ENCODE data around the gene CRYGD. TPM values are rescaled to one million over a fixed set of nuclear protein-coding genes. Genes with fewer than 3 reads are reported as not detected.

CRYGD gene
- total and polyA plus RNA-seq, 2 of the 4 experiments (the other 2 are of a cell fraction), result not detected

- Histone ChIP-seq H3K27me3 (ENCODE audit: control insufficient read depth, insufficient read depth, low read length) (peaks cover 2% of the 10 kb centered on the region), H3K18ac (ENCODE audit: low read depth, low read length) (no peak overlapping the region), H3K9me1 (ENCODE audit: insufficient read depth, low read length) (no peaks in the 10 kb centered on the region), H4K5ac (ENCODE audit: low read depth, low read length) (no peak overlapping the region), H3K27ac (ENCODE audit: insufficient read depth, low read length) (no peak overlapping the region), H3K4me1 (ENCODE audit: control insufficient read depth, insufficient read depth, low read length) (no peaks in the 10 kb centered on the region), H3K23ac (ENCODE audit: low read depth, low read length) (no peak overlapping the region), H3K79me1 (ENCODE audit: low read depth in 1 of 2, low read length in 2 of 2) (no peaks in the 10 kb centered on the region), H3K4me2 (ENCODE audit: low read depth, low read length) (no peak overlapping the region), H2BK120ac (ENCODE audit: low read depth, low read length) (no peak overlapping the region), H4K20me1 (ENCODE audit: insufficient read depth, low read length) (no peaks in the 10 kb centered on the region), H3K14ac (replicated peaks; ENCODE audit: low read depth, low read length) (no peak overlapping the region), H3K4ac (ENCODE audit: low read depth, low read length) (no peak overlapping the region), H4K91ac (ENCODE audit: insufficient read depth, low read depth, low read length) (no peak overlapping the region), H2BK15ac (ENCODE audit: low read depth, low read length) (no peak overlapping the region), H2AFZ (replicated peaks; ENCODE audit: low read length, poor library complexity) (no peak overlapping the region), H2BK20ac (ENCODE audit: low read depth, low read length) (no peak overlapping the region), H3K4me3 (ENCODE audit: insufficient read depth, low read depth, low read length) (no peak overlapping the region), H2AK5ac (ENCODE audit: low read depth, low read length) (no peak overlapping the region), H4K8ac (ENCODE audit: low read depth in 2 of 2, low read length in 2 of 2) (no peak overlapping the region), H2BK5ac (ENCODE audit: low read depth, low read length, poor library complexity, severe bottlenecking) (no peak overlapping the region), H3K36me3 (ENCODE audit: control insufficient read depth, insufficient read depth, low read length) (no peaks in the 10 kb centered on the region), H3K56ac (ENCODE audit: extremely low read depth, insufficient read depth, low read length) (no peak overlapping the region), H3K9me3 (ENCODE audit: control insufficient read depth, insufficient read depth, low read length) (no peaks in the 10 kb centered on the region), H3K9ac (ENCODE audit: low read depth, low read length) (no peak overlapping the region), H2AK9ac (replicated peaks; ENCODE audit: low read depth, low read length, poor library complexity) (no peak overlapping the region)
- ATAC-seq (ENCODE audit: low read depth), result no peak; the same call in 1 of the 2 replicates
- BruUV-seq (replicated peaks), result no TSS peak
- ChIA-PET POLR2A (ENCODE audit: unreplicated experiment) (no interaction called here), CTCF (no interaction called here)
- in situ Hi-C loops (cut with MboI; ENCODE audit: low sequenced_read_pairs), result no loop called here
- TF ChIP-seq CEBPB (IDR thresholded peaks at IDR 0.05; ENCODE audit: low read depth, low read length), result no peak
- TF ChIP-seq MAZ (IDR thresholded peaks at IDR 0.05; ENCODE audit: borderline replicate concordance, low read depth, low read length), result no peak
- TF ChIP-seq BHLHE40 (IDR thresholded peaks at IDR 0.05; ENCODE audit: low read depth, low read length), result no peak
- TF ChIP-seq NFE2L2 (IDR thresholded peaks at IDR 0.05; ENCODE audit: low read depth, low read length), result no peak
- TF ChIP-seq RAD21 (IDR thresholded peaks at IDR 0.05; ENCODE audit: low read length), result no peak
- no peak for TF ChIP-seq FOS (IDR thresholded peaks at IDR 0.05; ENCODE audit: low read depth, low read length)
- intact Hi-C loops (cut with micrococcal nuclease), result no loop called here
- DNase-seq, result no peak
- dilution Hi-C loops (cut with HindIII; ENCODE audit: low sequenced_read_pairs, unreplicated experiment), result no loop called here
These were observed 31.2 kb downstream of the CRYGD start for GRCh38 chr2:208093128-208093527.

All from IMR-90 (cell line).